ENCODE results near the gene ALKAL2. TPM values are rescaled to one million over a fixed set of nuclear protein-coding genes. Genes with fewer than 3 reads are reported as not detected.

The ALKAL2 gene
- total RNA-seq, 1 experiment from 2014 or later, result not detected

DNA sequence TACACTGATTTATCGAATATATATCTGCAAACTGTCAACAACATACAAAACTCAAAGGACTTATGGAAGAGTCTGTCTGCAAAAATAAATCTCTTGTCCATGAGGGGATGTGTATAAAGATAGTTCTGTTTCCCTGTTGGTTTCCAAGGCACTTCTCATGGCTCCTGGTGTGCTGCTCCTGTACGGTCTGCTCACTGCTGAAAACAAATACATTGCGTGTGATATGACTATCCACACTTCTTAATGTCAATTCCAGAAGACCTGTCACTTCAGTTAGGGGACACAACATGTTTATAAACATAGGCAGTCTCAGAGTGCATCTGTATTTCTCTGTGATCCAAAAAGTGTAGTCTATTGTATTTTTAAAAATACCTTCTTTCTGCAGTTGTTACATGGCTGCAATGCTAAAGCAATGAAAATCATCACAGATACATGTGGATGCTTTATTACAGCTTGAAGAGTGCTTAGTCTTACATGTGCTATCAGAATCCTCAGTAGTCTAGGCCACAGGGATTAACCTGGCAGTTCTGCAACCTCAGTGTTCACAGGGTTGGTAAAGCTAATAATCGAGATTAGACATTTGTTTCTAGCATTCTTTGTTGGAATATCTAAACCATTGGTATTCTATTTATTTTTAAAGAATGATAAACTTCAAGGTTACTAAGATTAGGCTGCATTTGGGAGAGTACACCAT is 7.8 kb downstream of the ALKAL2 start:
- no peaks in the 10 kb centered on the region for H3K9me3 Mint-ChIP-seq (ENCODE audit: low read depth, unreplicated experiment)
- CTCF ChIA-PET, result no interaction called here
- intact Hi-C loops (cut with micrococcal nuclease; ENCODE audit: unreplicated experiment), result no loop called here
- TF ChIP-seq, protein P1, sequence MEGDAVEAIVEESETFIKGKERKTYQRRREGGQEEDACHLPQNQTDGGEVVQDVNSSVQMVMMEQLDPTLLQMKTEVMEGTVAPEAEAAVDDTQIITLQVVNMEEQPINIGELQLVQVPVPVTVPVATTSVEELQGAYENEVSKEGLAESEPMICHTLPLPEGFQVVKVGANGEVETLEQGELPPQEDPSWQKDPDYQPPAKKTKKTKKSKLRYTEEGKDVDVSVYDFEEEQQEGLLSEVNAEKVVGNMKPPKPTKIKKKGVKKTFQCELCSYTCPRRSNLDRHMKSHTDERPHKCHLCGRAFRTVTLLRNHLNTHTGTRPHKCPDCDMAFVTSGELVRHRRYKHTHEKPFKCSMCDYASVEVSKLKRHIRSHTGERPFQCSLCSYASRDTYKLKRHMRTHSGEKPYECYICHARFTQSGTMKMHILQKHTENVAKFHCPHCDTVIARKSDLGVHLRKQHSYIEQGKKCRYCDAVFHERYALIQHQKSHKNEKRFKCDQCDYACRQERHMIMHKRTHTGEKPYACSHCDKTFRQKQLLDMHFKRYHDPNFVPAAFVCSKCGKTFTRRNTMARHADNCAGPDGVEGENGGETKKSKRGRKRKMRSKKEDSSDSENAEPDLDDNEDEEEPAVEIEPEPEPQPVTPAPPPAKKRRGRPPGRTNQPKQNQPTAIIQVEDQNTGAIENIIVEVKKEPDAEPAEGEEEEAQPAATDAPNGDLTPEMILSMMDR (IDR thresholded peaks at IDR 0.05; ENCODE audit: unreplicated experiment), result no peak
- peaks cover 2% of the 10 kb centered on the region for H3K4me1 Mint-ChIP-seq (ENCODE audit: low read depth, unreplicated experiment)
- H3K27me3 Mint-ChIP-seq (ENCODE audit: unreplicated experiment), result peaks cover 1% of the 10 kb centered on the region
- no peak for DNase-seq
- H3K27ac Mint-ChIP-seq (ENCODE audit: unreplicated experiment), result no peak overlapping the region
- BruUV-seq (replicated peaks), result no TSS peak
- H3K4me3 Mint-ChIP-seq (ENCODE audit: low read depth, unreplicated experiment), result no peak overlapping the region
- peaks cover 21% of the 10 kb centered on the region for H3K36me3 Mint-ChIP-seq (ENCODE audit: insufficient read depth, unreplicated experiment)

DNA sequence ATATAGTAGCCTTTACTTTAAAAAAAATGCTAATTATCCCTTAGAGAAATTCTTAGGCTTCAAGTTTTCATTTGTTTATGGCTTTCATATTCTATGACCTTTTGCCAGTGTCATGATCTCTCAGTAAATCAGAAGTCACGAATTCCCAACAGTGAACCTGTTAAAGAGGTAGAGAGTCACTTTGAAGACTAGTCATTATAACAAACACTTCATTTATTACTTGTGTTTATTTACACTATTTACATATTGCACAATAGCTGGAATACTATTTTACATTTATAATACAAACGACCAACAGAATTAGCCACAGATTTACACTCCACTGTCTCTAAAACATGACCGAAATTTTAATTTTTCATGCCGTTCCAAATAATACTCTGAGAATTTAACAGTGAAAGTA is 8.5 kb downstream of the ALKAL2 start:
- TF ChIP-seq, protein P1 (IDR thresholded peaks at IDR 0.05; ENCODE audit: unreplicated experiment), result no peak
- no peak overlapping the region for H3K4me3 Mint-ChIP-seq (ENCODE audit: low read depth, unreplicated experiment)
- H3K9me3 Mint-ChIP-seq (ENCODE audit: low read depth, unreplicated experiment), result no peaks in the 10 kb centered on the region
- no peak overlapping the region for H3K27ac Mint-ChIP-seq (ENCODE audit: unreplicated experiment)
- peaks cover 6% of the 10 kb centered on the region for H3K4me1 Mint-ChIP-seq (ENCODE audit: low read depth, unreplicated experiment)
- intact Hi-C loops (cut with micrococcal nuclease; ENCODE audit: unreplicated experiment), result no loop called here
- CTCF ChIA-PET, result no interaction called here
- H3K27me3 Mint-ChIP-seq (ENCODE audit: unreplicated experiment), result no peaks in the 10 kb centered on the region
- peaks cover 21% of the 10 kb centered on the region for H3K36me3 Mint-ChIP-seq (ENCODE audit: insufficient read depth, unreplicated experiment)
- no TSS peak for BruUV-seq (replicated peaks)
- DNase-seq, result no peak

DNA sequence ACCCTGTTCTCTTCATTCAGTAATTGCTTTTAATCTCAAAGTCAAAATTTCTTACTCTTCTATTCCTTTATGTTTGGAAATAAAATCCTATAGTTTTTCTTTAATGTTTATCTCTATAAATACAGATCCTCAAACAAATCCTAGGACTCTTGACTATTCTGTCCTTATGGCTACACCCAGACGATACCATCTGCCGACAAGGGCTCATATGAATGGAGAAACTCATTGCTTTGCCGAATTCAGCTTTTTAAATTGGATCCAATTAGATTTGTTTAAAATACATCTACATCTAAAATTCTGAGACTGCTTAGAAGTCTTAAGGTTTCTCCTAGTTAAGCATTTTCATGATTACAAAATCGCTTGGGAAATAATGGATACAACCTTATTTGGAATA is 9.0 kb downstream of the ALKAL2 start:
- BruUV-seq (replicated peaks), result no TSS peak
- TF ChIP-seq, protein P1 (IDR thresholded peaks at IDR 0.05; ENCODE audit: unreplicated experiment), result no peak
- CTCF ChIA-PET, result no interaction called here
- peaks cover 21% of the 10 kb centered on the region for H3K36me3 Mint-ChIP-seq (ENCODE audit: insufficient read depth, unreplicated experiment)
- peaks cover 8% of the 10 kb centered on the region for H3K4me1 Mint-ChIP-seq (ENCODE audit: low read depth, unreplicated experiment)
- DNase-seq, result no peak
- no peaks in the 10 kb centered on the region for H3K27me3 Mint-ChIP-seq (ENCODE audit: unreplicated experiment)
- no peak overlapping the region for H3K4me3 Mint-ChIP-seq (ENCODE audit: low read depth, unreplicated experiment)
- no peak overlapping the region for H3K27ac Mint-ChIP-seq (ENCODE audit: unreplicated experiment)
- intact Hi-C loops (cut with micrococcal nuclease; ENCODE audit: unreplicated experiment), result no loop called here
- H3K9me3 Mint-ChIP-seq (ENCODE audit: low read depth, unreplicated experiment), result no peaks in the 10 kb centered on the region

DNA sequence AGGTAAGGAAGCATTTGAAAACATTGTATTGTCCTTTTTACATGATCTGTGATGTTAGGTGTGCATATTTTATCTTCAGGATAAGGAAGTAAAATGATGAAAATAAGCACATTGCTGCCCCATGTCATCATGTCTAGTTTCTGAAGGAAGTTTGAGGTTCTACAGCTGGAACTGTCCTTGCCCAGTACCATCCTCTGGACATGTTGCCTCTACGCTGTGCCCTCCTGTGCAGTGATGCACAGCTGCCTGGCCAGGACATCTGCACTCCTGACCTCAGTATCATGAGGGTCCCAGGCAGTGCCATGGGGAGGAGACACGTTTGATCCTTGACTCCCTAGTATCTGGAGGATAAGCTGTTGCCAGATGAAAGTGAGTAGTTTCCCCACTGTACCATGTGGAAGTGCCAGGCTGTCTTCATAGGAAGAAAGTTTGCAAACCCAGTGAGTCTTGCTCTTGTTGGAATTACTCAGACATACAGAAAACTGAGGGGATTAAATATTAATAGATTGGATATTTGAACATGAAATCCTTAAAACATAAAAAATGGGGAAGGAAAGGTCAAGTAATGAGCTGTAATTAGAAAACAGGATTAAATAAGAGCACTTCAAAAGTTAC is 9.5 kb downstream of the ALKAL2 start:
- Mint-ChIP-seq H3K27ac (ENCODE audit: unreplicated experiment) (no peak overlapping the region), H3K4me3 (ENCODE audit: low read depth, unreplicated experiment) (no peak overlapping the region), H3K9me3 (ENCODE audit: low read depth, unreplicated experiment) (no peaks in the 10 kb centered on the region), H3K27me3 (ENCODE audit: unreplicated experiment) (no peaks in the 10 kb centered on the region), H3K4me1 (ENCODE audit: low read depth, unreplicated experiment) (peaks cover 8% of the 10 kb centered on the region), H3K36me3 (ENCODE audit: insufficient read depth, unreplicated experiment) (peaks cover 21% of the 10 kb centered on the region)
- no TSS peak for BruUV-seq (replicated peaks)
- CTCF ChIA-PET, result no interaction called here
- TF ChIP-seq, protein P1 (IDR thresholded peaks at IDR 0.05; ENCODE audit: unreplicated experiment), result no peak
- no peak for DNase-seq
- intact Hi-C loops (cut with micrococcal nuclease; ENCODE audit: unreplicated experiment), result no loop called here
